Endothelial cell of umbilical vein (primary cell): ENCODE measurements around the gene GARS1.

Experiments used
- EZH2 ChIP-seq: IDR thresholded peaks from 2 replicates; pipeline ENCODE4 v1.6.1; 2012; ENCODE audit warnings: borderline replicate concordance, low read depth, mild to moderate bottlenecking, moderate library complexity, low read length, inconsistent platforms; ENCODE audit not compliant: severe bottlenecking
- MYC ChIP-seq: IDR thresholded peaks from one replicate; pipeline ENCODE4 v1.6.1; 2011; ENCODE audit warnings: mild to moderate bottlenecking, low read depth, low read length
- POLR2A ChIP-seq: IDR thresholded peaks from 2 replicates; pipeline ENCODE4 v1.6.1; 2012; ENCODE audit warnings: low read depth, mild to moderate bottlenecking, control low read depth, low read length
- POLR2AphosphoS5 ChIP-seq: IDR thresholded peaks from 2 replicates; pipeline ENCODE4 v1.6.1; 2012; ENCODE audit warnings: low read depth, mild to moderate bottlenecking, control low read depth, low read length, moderate library complexity; ENCODE audit not compliant: insufficient read depth
- TF ChIP-seq, protein P1 (sequence below), 2 donors: IDR thresholded peaks; 1 replicate in 1 of 2; 2 replicates in 1 of 2; pipeline ENCODE4 v1.5.1; 2011; ENCODE audit warnings: low read length in 2 of 2, mild to moderate bottlenecking in 2 of 2, moderate library complexity in 2 of 2, control low read depth in 1 of 2, inconsistent platforms in 1 of 2, low read depth in 1 of 2; ENCODE audit not compliant: insufficient read depth in 1 of 2; ENCODE audit errors: extremely low read depth in 1 of 2
- TF ChIP-seq, protein P2 (sequence below): IDR thresholded peaks from 2 replicates; pipeline ENCODE4 v1.6.1; 2011; ENCODE audit not compliant: insufficient read depth, insufficient read length

DNA sequence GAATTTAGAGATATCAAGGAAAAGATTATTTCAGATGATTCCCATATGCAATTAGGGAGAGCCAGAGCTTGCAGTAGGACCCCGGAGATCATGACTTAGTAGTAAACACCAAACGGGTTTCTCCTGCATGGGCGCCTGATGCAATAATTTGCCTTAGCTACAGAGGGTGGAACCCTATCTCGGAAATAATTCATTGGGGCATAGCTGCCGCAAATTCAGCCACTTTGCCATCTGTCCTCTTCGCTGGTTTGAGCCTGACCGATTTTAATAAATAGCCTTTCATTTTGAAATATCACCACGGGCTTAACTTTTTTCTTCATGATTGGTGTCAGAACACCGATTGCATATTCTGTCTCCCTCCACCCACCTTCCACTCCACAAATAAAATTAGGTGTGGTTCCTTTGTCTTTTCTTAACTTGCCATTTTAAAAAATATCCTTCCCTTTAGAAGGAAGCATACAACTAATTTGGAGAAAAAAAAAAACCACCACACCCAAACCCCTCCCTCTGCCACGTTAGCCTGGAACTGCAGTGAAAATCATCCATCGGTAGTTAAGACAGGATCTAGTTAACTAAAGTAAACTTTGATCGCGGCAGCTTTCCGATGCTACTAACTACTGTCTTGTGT lies 1.4 kb downstream of the GARS1 start:
- TF ChIP-seq, protein P1, sequence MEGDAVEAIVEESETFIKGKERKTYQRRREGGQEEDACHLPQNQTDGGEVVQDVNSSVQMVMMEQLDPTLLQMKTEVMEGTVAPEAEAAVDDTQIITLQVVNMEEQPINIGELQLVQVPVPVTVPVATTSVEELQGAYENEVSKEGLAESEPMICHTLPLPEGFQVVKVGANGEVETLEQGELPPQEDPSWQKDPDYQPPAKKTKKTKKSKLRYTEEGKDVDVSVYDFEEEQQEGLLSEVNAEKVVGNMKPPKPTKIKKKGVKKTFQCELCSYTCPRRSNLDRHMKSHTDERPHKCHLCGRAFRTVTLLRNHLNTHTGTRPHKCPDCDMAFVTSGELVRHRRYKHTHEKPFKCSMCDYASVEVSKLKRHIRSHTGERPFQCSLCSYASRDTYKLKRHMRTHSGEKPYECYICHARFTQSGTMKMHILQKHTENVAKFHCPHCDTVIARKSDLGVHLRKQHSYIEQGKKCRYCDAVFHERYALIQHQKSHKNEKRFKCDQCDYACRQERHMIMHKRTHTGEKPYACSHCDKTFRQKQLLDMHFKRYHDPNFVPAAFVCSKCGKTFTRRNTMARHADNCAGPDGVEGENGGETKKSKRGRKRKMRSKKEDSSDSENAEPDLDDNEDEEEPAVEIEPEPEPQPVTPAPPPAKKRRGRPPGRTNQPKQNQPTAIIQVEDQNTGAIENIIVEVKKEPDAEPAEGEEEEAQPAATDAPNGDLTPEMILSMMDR (IDR thresholded peaks at IDR 0.05; ENCODE audit: extremely low read depth in 1 of 2, insufficient read depth in 1 of 2, low read depth in 1 of 2, low read length in 2 of 2): no peak
- no peak for TF ChIP-seq POLR2AphosphoS5
- TF ChIP-seq POLR2A: no peak
- no peak for TF ChIP-seq EZH2
- no peak for TF ChIP-seq MYC
- TF ChIP-seq, protein P2, sequence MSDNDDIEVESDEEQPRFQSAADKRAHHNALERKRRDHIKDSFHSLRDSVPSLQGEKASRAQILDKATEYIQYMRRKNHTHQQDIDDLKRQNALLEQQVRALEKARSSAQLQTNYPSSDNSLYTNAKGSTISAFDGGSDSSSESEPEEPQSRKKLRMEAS: no peak
